ENCODE data around the gene ERG. TPM values are rescaled to one million over a fixed set of nuclear protein-coding genes. Genes with fewer than 3 reads are reported as not detected.

The ERG gene
- total RNA-seq, 6 experiments from 2014 or later = 3.1 to 6.4 (median 5.2) TPM

- no peak overlapping the region for H3K4me3 ChIP-seq
- DNase-seq = no peak
- intact Hi-C loops (cut with DNase I) = no loop called here
- TF ChIP-seq POLR2A (IDR thresholded peaks at IDR 0.05) (no peak), CTCF (IDR thresholded peaks at IDR 0.05) (no peak)
- ATAC-seq = no peak
- H3K4me1 ChIP-seq = no peaks in the 10 kb centered on the region
- no peaks in the 10 kb centered on the region for H3K9me3 ChIP-seq
- no peak overlapping the region for H3K27ac ChIP-seq
- peaks cover 0 to 4% of the 10 kb centered on the region in 2 donors for H3K27me3 ChIP-seq
- 57% methylated on average over 7 of the region's 7 CpGs for WGBS (ENCODE audit: insufficient coverage, low coverage, low lambda C conversion rate, missing lambda C conversion rate)
- H3K36me3 ChIP-seq = no peaks in the 10 kb centered on the region
These were observed 112.7 kb downstream of the ERG start for GRCh38 chr21:38385427-38386175.

- DNase-seq = no peak
- no peaks in the 10 kb centered on the region for H3K4me1 ChIP-seq
- H3K4me3 ChIP-seq = no peak overlapping the region
- peaks cover 0 to 4% of the 10 kb centered on the region in 2 donors for H3K27me3 ChIP-seq
- no peaks in the 10 kb centered on the region for H3K9me3 ChIP-seq
- no peak for TF ChIP-seq CTCF (IDR thresholded peaks at IDR 0.05)
- TF ChIP-seq POLR2A (IDR thresholded peaks at IDR 0.05) = no peak
- no peak for ATAC-seq
- no peak overlapping the region for H3K27ac ChIP-seq
- 42% methylated on average over 8 of the region's 8 CpGs for WGBS (ENCODE audit: insufficient coverage, low coverage, low lambda C conversion rate, missing lambda C conversion rate)
- no peaks in the 10 kb centered on the region for H3K36me3 ChIP-seq
- intact Hi-C loops (cut with DNase I) = no loop called here
These were observed 113.4 kb downstream of the ERG start for GRCh38 chr21:38384675-38385426.

GRCh38 chr21:38384238-38384560, 114.1 kb downstream of the ERG start:
- no peaks in the 10 kb centered on the region for H3K4me1 ChIP-seq
- TF ChIP-seq CTCF (IDR thresholded peaks at IDR 0.05) = no peak
- no peak for TF ChIP-seq POLR2A (IDR thresholded peaks at IDR 0.05)
- intact Hi-C loops (cut with DNase I) = no loop called here
- H3K4me3 ChIP-seq = no peak overlapping the region
- ATAC-seq = no peak
- no peak overlapping the region for H3K27ac ChIP-seq
- 31% methylated on average over 4 of the region's 8 CpGs for WGBS (ENCODE audit: insufficient coverage, low coverage, low lambda C conversion rate, missing lambda C conversion rate)
- no peaks in the 10 kb centered on the region for H3K36me3 ChIP-seq
- no peaks in the 10 kb centered on the region for H3K9me3 ChIP-seq
- no peak for DNase-seq
- peaks cover 0 to 4% of the 10 kb centered on the region in 2 donors for H3K27me3 ChIP-seq

GRCh38 chr21:38383411-38384237, 114.7 kb downstream of the ERG start:
- H3K36me3 ChIP-seq = no peaks in the 10 kb centered on the region
- no peaks in the 10 kb centered on the region for H3K9me3 ChIP-seq
- H3K4me3 ChIP-seq = no peak overlapping the region
- no peak for TF ChIP-seq CTCF (IDR thresholded peaks at IDR 0.05)
- TF ChIP-seq POLR2A (IDR thresholded peaks at IDR 0.05) = no peak
- ATAC-seq (peak in 1 of 4 donors; percentile 29), DNase-seq (peak in 1 of 3 donors; percentile 27)
- 76% methylated on average over 3 of the region's 34 CpGs for WGBS (ENCODE audit: insufficient coverage, low coverage, low lambda C conversion rate, missing lambda C conversion rate)
- H3K27ac ChIP-seq = no peak overlapping the region
- intact Hi-C loops (cut with DNase I) = no loop called here
- H3K4me1 ChIP-seq = no peaks in the 10 kb centered on the region
- H3K27me3 ChIP-seq = peaks cover 0 to 4% of the 10 kb centered on the region in 2 donors
